ENCODE data around the gene ARL5A. TPM values are rescaled to one million over a fixed set of nuclear protein-coding genes. Genes with fewer than 3 reads are reported as not detected.

Gene ARL5A
- polyA plus RNA-seq, 1 donor: 20.3 TPM

DNA sequence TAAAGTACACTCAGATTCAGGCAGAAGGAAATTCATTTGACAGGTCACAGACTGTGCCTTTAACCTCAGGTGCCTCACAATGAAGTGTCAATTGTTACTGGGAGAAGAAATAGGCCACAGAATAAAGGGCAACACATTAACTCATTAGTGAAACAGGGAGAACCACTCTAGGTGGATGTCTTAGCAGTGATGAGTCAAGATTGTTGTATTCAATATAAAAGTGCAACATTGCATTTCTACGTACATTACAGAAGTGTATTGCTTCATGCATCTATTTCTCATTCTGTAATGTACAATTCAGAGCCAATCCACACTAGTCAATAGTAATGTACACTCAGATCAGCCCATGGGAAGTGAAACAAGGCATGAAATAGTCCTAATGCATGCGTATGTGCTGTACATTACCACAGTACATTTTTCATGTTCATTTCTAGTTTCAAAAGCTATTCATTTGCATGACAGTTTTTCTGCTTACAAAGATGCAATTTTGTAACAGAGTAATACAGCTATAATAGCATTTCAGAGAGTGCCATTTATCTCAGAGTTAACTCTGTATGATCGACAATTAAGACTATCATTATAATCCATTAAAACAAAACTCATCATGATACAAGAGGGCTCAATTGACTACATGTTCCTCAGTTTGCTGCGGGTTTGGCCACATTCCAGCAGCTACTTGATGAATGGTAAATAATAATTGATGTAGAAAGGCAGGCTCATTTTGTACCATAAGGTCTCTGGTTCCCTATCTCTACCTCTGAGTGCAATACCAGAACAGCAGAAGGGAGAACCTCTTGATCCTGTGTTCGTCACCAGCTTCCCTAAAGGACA lies 12.2 kb upstream of the ARL5A start:
- no peak for DNase-seq

DNA sequence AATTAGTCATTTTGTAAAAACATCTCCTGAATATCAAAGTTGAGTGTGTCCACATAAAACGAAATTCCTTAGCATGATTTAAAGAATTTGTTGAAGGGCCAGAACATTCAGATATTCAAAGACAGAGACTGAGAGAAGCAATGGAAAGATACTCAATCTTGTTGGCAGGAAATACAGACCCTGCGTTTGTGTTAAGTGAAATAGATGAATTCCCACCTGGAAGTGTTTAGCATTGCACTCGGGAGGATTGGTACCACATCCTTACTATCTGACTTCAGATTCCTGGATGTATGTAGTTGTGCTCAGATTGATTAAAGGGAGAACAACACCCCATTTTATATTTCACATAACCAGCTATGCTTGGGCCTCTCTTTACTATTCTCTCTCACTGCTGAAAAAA lies 9.7 kb upstream of the ARL5A start:
- no peak for DNase-seq

DNA sequence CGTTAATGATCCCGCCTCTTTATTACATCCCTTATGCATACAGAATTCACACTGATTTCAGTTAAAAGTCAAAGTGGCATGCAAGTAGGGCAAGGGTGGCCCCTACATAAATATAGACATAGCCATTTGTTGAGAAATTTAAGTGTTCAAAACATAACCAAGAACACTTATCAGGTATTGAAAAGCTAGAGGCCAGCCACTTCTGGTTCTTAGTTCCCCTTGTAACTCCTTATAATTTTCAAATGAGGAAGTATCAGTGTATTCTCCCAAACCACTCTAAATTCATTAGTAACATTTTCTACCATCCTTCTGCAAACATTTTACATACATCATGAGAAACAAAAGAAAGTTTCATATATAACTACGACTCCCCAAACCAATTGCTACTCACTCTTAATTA lies 5.8 kb upstream of the ARL5A start:
- no peak for DNase-seq

DNA sequence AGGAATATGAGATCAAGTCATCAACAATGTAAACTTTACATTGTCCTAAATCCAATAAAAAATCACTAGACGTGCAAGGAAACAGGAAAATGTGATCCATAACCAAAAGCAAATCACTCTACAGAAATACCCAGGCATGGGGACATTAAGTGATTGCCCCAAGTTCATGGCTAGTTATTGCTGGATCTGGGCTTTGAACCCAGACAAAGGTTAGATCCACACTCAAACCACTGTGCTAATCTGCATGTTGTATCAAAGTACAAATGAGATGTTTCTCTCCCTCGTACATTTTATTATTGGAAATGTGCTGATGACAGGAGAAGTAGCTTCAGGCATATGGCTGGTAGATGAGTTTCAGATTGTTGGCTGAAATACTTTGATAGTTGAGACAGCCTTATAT lies 2.7 kb upstream of the ARL5A start:
- no peak for DNase-seq

DNA sequence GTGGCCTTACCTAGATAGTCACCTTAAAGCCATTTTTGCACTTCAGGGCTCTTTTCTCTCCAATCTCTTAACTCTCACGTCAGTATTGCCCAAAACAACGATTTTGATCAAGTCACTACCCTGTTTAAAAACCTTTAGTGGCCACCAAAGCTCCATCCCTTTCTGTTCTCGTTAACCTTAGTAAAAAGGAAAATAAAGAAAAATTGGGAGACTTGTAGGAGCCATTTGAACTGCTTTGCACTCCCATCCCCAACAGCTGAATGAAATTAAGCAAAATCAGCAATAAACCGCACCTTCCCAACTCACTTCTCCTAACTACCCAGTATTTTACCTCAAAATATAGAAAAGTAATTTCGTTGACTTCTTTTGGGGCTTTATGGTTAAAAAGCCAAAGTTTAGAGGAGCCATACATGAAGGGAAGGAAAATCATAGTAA lies 686 bp upstream of the ARL5A start:
- DNase-seq: no peak

DNA sequence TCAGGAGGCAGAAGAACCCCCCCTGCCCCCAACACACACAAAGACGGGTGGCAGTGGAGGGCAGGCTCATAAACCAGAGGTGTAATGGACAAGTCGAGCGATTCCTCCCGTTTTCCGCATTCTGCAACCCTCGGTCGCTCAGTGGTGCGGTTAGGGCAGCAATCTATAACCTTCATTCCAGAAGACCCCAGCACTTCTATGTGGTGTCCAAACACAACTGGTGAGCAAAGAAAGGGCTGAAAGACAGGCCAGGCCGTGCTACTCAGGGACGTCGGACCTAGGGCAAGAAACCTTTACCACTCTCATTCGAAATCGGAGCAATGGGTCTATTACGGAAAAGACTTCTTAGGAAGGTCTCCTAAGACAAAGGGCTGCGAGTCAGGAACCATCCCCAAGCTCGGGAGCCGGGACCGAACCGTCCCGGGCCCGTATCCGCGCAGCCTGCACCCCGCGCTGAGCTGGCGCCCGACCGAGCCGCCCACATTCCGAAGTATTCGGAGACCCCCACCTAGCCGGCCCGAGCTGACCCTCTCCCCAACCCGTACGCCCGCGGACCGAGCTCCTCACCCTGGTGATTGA lies 568 bp downstream of the ARL5A start:
- DNase-seq: peak; percentile 42

DNA sequence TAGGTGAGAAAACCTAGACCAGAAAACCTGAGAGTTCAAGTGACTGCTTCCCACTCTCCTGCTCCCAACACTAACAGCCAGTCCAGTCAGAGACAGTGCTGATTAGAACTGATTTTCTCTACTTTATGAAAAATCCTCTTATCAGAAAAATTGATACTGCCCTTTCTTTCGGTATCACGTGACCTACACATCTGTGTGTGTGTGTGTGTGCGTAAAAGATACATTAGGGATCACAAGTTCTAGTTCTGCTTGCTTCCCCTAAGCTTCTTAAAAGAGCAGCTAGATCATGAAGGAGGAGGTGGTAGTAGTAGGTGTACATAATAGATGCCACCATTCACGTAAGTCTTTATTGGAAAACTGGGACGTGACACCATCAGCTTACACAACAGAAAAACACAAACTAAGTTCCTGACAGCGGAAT lies 1.5 kb downstream of the ARL5A start:
- no peak for DNase-seq

DNA sequence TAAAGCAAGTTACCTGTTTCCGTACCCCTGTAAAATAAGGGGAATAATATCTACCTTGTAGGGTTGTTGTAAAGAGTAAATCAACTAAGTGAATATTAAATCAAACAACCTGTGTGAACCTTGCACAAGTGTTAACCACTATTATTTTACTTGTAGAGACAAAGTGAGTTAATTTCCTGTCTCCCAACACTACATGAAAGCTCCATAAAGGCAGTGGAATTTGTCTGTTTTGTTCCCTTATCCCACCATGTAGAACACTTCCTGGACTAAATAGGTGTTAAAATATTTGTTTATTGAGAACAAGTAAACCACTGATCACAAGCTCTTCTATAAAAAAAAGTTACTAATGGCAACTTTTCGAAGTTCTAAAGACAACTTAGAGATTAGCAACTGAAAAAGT lies 3.3 kb downstream of the ARL5A start:
- no peak for DNase-seq

DNA sequence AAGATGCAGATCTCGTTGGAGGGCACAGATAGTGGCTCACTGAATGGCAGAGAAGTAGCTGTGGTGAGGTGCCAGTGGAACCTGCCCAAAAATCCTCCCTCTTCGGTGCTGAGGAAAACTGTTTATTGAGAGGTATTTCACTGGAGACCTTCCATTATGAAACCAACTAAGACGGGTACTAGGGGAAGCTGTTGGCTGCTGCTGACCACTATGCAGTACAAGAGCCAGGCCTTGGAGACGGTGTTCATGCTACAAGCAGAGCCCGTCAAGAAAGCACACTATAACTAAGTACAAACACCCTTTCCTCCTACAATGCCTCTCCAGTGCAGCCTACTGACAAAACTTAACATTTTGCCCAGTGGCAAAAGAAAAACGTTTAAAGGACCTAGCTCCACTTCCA lies 4.6 kb downstream of the ARL5A start:
- DNase-seq: no peak

DNA sequence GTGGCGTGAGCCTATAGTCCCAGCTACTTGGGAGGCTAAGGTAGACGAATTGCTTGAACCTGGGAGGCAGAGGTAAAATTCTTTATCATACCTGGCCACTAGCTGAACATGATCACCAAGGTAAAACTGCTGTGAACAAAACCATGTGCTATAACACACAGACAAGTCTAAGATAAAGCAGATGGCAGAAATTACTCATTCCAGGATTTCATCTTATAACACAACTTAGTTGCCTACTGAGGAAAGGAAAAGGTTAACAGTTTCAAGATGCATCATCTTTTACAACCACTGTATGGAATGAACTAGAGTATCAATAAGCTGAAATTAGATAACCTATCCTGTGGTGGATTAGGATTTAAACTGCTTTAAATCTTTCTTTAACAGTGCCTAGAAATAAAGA lies 8.3 kb downstream of the ARL5A start:
- DNase-seq: no peak

DNA sequence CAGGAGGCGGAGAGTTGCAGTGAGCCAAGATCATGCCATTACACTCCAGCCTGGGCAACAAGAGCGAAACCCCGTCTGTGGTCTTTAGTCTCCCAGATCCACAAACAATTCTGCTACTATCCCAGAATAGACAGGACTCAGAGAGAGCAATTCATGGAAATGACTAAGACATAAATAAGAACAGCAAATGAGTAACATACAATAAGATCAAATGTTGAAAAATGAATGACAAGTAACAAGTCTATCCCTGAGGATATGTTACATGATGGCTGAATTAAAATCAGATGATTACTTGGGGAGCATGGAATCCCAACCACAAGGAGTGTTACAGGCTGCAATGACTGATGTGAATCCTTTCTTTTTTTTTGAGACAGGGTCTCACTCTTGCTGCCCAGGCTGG lies 10.3 kb downstream of the ARL5A start:
- no peak for DNase-seq

DNA sequence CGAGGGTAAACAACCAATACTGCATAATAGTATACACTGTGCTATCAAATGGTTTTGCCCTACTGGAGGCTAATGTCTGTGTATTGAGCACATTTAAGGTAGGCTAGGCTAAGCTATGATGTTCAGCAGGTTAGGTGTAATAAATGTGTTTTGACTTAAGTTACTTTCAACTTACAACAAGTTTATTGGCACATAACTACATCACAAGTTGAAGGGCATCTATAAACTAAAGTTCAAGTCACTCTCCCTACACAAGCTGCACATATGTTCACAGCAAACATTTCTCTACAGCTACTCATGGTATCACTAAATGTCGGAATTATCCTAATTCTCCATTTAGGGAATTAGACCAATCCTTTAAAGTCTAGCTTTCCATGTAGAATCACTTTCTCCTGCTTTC lies 11.4 kb downstream of the ARL5A start:
- DNase-seq: no peak

DNA sequence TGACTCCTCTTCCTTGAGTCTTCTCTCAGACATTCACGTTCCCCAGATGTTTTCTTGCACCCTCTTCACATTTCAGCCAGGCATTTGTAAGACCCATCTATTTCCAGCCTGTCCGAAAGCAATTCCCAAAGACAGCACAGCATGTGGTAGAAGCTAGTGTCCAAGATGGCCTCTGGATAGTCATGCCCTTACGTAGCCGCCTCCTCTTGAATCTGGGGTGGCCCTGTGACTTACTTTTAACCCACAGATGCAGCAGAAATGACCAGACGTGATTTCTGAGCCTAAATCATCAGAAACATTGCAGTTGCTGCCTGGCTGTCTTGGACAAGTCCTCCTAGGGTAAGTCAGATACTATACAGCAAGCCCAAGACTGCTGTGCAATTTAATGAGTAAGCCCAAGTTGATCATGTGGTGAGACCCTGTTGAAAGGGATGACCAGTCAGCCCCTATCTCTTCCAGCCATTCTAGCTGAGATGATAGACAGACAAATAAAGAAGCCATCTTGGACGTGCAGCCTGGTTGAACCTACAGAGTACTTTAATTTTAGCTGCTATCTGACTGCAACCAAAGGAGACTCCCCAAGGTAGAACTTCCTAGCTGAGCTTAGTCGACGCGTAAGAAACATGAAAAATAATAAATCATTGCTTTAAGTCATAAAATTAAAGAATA lies 12.3 kb downstream of the ARL5A start:
- no peak for DNase-seq

DNA sequence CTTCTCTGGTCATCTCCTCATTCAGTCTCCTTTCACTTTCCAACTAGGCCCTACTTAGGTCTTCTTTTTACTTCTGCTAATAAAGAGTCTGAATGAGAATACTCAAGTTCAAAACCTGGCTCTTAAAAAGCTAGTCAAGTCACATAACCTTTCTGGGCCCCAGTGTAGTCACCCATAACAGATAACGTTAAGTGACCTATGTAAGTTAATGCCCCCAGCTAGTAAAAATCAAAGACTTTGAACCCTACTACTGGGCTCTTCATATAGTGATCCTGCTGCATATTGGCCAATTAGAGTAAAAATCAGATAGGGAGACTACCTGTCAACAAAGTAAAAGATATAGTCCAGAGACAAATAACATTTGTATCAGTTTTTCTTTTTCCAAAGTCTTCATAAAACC lies 17.7 kb downstream of the ARL5A start:
- no peak for DNase-seq

DNA sequence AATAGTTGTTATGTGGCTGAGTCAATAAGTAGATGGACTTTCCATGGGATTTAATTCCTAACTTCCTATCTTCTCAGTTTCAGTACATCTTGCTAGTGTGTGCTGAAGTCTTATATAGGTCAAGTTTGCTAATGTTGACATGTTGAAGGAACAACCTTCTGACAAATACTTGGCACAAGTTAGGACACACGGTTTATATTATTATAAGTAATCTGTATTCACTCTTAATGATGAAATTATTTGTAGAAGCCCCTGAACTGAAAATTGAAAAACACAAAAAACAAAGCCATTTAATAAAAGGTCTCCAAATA lies 19.2 kb downstream of the ARL5A start:
- DNase-seq: no peak

DNA sequence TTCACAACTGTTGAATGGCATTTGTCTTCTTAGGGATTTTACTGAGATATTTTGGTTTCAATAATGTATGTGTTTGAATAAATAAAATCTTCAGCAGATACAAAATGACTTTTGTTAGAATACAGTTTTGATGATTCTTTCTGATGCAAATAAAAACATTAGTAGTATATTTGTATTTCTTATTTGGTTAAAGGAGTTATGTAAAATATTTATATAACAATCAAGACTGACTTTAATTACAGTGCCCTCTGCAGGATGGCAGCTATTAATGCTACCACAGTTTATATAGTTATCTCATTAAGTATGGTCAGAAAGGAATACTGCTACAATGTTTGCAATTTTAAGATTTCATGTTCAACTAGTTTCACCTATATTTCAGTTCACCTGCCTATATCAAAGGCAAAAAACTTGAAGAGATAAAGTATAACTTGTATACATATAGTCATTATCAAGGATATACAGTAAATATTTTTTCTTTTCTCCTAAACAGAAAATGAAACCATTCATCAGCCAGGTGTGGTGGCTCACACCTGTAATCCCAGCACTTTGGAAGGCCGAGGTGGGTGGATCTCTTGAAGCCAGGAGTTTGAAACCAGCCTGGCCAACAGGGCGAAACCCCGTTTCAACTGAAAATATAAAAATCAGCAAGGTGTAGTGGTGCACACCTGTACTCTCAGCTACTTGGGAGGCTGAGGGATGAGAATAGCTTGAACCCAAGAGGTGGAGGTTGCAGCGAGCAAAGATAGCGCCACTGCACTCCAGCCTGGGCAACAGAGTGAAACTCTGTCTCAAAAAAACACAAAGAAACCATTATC lies 19.8 kb downstream of the ARL5A start:
- DNase-seq: no peak

DNA sequence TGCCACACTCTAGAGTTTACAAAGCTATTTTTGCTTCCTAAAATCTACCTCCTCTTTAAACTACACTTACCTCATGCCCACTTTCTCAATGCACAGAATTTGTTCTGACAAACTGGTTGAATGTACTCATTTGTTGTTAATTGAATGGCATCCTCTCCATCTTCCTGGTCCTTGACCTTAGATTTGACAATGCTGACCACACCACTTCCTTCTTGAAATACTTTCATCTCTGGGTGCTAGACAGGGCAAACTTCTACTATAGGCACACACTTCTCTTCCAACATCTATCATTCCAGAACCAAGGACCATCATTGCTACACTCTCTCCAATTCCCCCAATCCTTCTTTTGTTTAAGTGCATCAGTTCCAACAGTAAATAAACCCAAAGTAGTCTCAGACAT lies 22.3 kb downstream of the ARL5A start:
- no peak for DNase-seq

DNA sequence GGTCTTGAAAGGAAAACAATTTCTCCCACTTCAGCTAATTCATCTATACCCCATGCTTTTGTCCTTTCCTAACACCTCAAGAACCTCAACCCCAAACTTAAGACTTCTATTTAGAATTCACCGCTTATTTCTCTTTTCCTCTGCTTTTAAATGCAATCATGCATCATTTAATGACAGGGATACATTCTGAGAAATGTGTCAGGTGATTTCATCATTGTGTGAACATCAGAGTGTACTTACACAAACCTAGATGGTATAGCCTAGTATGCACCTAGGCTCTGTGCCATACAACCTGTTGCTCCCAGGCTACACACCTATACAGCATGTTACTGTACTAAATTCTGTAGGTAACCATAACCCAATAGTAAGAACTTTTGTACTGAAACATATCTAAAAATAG lies 22.9 kb downstream of the ARL5A start:
- DNase-seq: no peak

DNA sequence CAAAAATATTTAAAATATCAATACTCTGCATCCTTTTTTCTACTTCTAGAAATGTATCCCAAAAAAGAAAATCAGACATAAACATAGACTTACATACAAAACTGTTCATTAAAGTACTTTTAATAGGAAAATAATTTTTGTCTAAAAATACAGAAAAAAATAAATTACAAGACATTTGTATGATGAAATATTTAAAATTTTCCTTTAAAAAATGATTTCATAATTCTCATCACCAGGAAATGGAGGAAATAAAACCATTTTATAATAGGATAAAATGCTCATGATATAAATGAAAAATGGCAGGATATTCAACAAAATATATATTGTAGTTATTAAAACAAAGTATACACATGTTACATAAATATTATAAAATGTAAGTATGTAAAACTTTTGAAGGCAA lies 24.4 kb downstream of the ARL5A start:
- no peak for DNase-seq

DNA sequence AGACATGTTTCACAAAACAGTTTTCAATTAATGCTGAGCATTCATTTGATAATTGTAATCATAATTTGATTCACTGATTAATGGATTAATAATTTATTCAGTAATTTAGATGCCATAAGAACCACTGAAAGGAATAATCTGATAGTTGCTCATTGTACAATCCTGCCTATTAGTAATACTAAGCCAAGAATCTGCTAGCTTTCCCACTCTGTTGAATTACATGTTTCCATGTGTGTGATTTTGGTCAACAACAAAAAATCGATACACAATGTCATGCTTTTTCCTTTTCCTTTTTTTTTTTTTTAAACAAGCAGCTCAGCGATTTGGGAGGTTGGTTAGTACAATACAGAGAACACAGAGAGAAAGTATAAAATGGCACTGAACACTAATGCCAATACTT lies 25.9 kb downstream of the ARL5A start:
- no peak for DNase-seq

DNA sequence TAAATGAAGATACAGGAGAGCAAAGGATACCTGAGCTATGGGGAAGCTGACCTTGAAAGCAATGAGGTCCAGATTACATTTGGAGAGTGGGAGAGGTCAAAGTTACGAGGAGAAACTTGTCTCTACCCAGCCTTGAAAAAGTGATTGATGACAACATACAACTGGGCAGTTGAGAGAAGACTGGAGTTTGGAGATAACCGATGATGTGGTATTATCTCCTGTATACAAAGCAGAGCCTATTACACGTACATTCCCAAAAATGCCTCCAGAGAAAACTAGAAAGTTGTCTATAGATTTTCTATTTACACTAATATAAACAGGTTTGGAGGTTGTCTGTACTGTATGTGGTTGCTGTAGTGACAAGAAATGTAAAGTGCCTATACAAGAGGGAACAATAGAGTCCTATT lies 28.3 kb downstream of the ARL5A start:
- no peak for DNase-seq

DNA sequence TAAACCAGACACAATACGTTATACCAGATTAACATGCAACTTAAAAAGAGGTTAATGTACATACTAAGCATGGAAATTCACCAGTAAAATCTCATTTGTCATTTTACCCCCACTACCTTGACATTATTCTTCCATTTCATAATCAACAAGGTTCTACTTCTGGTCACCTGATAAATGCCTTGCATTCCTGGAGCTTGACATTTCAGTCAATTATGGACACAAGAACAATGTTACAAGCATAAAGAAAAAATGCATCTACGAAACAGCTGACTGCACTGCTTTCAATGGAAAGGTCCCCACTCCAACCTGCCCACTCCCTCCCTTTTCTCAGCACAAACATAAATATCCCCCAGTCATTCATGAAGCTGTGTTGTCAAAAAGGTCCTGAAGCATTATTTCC lies 31.4 kb downstream of the ARL5A start:
- DNase-seq: no peak

DNA sequence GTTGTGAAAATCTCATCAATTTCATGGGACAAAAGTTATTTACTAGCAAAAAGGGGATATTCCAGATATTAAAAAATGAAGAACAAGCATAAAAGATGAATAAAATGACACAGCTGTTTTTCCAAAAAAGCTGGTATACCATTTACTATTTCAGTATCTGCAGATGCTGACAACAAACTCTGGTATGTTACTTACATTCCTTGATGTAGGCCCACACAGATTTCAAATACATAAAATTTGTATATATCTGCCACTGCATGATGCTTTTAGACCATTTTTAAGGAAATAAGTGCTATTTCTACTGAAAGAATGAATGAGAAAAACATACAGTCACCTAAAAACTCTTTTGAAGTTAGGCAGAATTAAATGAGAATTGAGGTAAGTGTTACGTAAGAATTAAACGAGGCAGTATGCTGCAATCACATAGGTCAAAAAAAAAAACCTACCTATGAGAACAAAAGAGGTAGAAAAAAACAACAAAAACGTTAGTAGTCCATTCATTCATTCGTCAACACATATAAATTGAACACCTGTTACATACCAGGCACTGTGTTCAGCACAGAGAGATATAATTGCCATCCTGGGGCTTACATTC lies 32.5 kb downstream of the ARL5A start:
- DNase-seq: no peak
